Neutrophil (primary cell): ENCODE results near the gene CCBE1.

Source experiments
- H3K27ac ChIP-seq: fragments of 200-600 bp; sonication (generic); 2 replicates; pipeline ENCODE4 v1.5.1; 2016; ENCODE audit warnings: mild to moderate bottlenecking, moderate library complexity
- H3K27me3 ChIP-seq: fragments of 200-600 bp; sonication (generic); 2 replicates; pipeline ENCODE4 v1.6.0; 2016; ENCODE audit warnings: mild to moderate bottlenecking
- H3K36me3 ChIP-seq: fragments of 200-600 bp; sonication (generic); 2 replicates; pipeline ENCODE4 v1.5.1; 2017
- H3K4me1 ChIP-seq, 2 experiments: fragments of 200-600 bp in 1 of 2; sonication (generic) in 1 of 2; 1 replicate in 1 of 2; 2 replicates in 1 of 2; pipeline versions ENCODE4 v1.5.1 to v1.6.1; 2013 to 2016; ENCODE audit warnings: low read depth in 1 of 2, low read length in 1 of 2, mild to moderate bottlenecking in 1 of 2, moderate library complexity in 1 of 2; ENCODE audit not compliant: control insufficient read depth in 1 of 2, insufficient read depth in 1 of 2
- H3K4me3 ChIP-seq, 2 experiments: fragments of 200-600 bp in 1 of 2; sonication (generic) in 1 of 2; 1 replicate in 1 of 2; 2 replicates in 1 of 2; pipeline ENCODE4 v1.5.1; 2013 to 2016; ENCODE audit warnings: low read depth in 1 of 2, low read length in 1 of 2, mild to moderate bottlenecking in 1 of 2, moderate library complexity in 1 of 2
- H3K9me3 ChIP-seq: fragments of 200-600 bp; sonication (generic); 2 replicates; pipeline ENCODE4 v1.5.1; 2016
- CTCF ChIP-seq: fragments of 200-600 bp; sonication (generic); IDR thresholded peaks from 2 replicates; pipeline ENCODE4 v1.5.1; 2016; ENCODE audit warnings: antibody characterized with exemption

Gene CCBE1

DNA sequence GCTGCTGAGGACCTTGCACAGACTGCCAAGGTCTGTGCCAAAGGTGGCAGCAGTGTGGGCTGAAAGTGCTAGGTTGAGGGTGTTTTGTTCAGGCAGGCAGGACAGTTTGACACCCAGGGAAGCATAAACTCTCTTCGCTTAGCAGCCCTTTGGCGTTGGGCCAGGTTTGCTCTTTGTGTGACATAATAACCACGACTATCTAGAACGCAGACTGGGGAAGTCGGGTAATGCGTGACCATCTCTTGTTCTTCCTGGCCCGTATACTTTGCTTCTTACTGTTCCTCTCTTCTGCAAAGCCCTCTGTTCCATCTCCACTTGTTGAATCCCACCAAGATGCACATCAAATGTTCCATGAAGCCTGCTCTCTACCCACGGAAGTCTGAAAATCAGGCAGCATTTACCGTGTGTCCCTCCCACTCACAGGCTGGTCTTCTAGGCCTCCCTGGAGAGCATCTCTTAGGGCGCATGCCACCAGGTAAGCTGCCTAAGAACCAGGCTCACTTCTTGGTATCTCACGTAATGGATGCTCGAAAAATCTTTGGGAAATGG is 241.4 kb downstream of the CCBE1 start:
- Histone ChIP-seq H3K27me3 (peaks cover 16% of the 10 kb centered on the region), H3K27ac (no peak overlapping the region), H3K36me3 (no peaks in the 10 kb centered on the region), H3K4me3 (no peak overlapping the region), H3K9me3 (no peaks in the 10 kb centered on the region), H3K4me1 (no peaks in the 10 kb centered on the region)
- TF ChIP-seq CTCF: no peak

- Histone ChIP-seq H3K27ac (no peak overlapping the region), H3K4me3 (no peak overlapping the region), H3K4me1 (no peaks in the 10 kb centered on the region), H3K36me3 (no peaks in the 10 kb centered on the region), H3K9me3 (no peaks in the 10 kb centered on the region), H3K27me3 (peaks cover 16% of the 10 kb centered on the region)
- no peak for TF ChIP-seq CTCF
Measured at GRCh38 chr18:59454909-59455727, 242.1 kb downstream of the CCBE1 start.

DNA sequence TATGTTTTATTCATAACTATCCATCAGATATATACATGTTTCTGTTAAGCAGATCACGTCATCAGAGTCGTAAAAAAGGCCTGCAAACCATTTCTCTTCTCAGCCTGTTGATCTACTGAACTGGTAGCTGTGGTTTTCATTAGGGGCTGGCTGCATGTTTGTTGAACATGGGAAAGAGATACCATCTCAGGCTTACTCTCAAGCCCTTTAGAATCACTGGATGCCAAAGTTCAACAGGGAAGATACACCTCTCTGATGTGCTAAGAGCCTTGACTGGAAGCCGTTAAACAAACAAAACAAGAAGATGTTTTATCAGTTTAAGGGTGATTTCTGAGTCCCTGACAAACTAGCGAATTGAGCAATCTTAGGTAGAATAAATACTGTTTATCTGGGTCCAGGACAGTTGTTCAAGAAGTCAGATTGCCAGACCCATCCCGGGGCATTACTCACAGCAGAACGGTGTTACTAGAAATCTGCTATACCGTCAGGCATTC is 243.7 kb downstream of the CCBE1 start:
- Histone ChIP-seq H3K27ac (no peak overlapping the region), H3K9me3 (no peaks in the 10 kb centered on the region), H3K27me3 (peaks cover 16% of the 10 kb centered on the region), H3K4me1 (no peaks in the 10 kb centered on the region), H3K4me3 (no peak overlapping the region), H3K36me3 (no peaks in the 10 kb centered on the region)
- no peak for TF ChIP-seq CTCF

DNA sequence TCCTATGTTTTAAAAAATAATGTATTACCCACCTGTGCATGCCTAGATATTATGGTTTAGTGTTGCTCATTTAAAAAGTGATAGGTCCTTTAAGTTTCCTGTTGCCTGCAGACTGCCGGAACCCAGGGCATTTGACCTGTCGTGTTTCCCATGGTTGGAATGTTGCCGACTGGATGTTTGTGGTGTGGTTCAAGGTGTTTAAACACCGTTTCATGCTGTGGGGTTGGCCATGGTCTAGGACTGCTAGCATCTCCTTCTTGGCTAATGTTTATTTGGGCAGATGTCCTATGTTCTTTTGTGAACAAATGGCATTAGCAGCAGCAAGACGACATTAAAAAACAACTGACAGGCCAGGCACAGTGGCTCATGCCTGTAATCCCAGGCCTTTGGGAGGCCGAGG is 245.3 kb downstream of the CCBE1 start:
- Histone ChIP-seq H3K9me3 (no peaks in the 10 kb centered on the region), H3K4me1 (no peaks in the 10 kb centered on the region), H3K4me3 (no peak overlapping the region), H3K27me3 (peaks cover 16% of the 10 kb centered on the region), H3K27ac (no peak overlapping the region), H3K36me3 (no peaks in the 10 kb centered on the region)
- TF ChIP-seq CTCF: no peak

- no peak overlapping the region for H3K27ac ChIP-seq
- TF ChIP-seq CTCF: no peak
- no peak overlapping the region for H3K4me3 ChIP-seq
- peaks cover 22% of the 10 kb centered on the region for H3K27me3 ChIP-seq
- H3K4me1 ChIP-seq: no peaks in the 10 kb centered on the region
- no peaks in the 10 kb centered on the region for H3K36me3 ChIP-seq
- H3K9me3 ChIP-seq: no peaks in the 10 kb centered on the region
Measured at GRCh38 chr18:59451073-59451472, 246.2 kb downstream of the CCBE1 start.
